ENCODE results near the gene COL4A2.

Gene COL4A2

GRCh38 chr13:110458017-110458416 is 150.9 kb downstream of the COL4A2 start:
- Histone ChIP-seq H3K36me3 (no peaks in the 10 kb centered on the region), H3K9me3 (replicated peaks in 1 of 11) (no peaks in the 10 kb centered on the region; a peak in 1 of 22 replicates), H4K20me1 (peaks cover 0 to 4% (median 0%) of the 10 kb centered on the region in 11 experiments; a peak in 1 of 22 replicates), H3K4me2 (peak overlapping the region; percentile 0 to 61 (median 44); a peak in 20 of 22 replicates), H3K27ac (peak overlapping the region in 1 of 11 experiments; percentile 34; a peak in 1 of 22 replicates), H3K27me3 (no peaks in the 10 kb centered on the region), H3K4me1 (peaks cover 29 to 62% (median 43%) of the 10 kb centered on the region in 10 experiments; a peak in 19 of 20 replicates), H3K9ac (no peak overlapping the region), H3K4me3 (no peak overlapping the region)
- no peak for TF ChIP-seq Cebpa-rat (IDR thresholded peaks at IDR 0.05)

GRCh38 chr13:110458594-110459365 is 151.7 kb downstream of the COL4A2 start:
- peak overlapping the region in 8 of 11 experiments; percentile 16 to 57 (median 44); a peak in 11 of 22 replicates for H3K4me2 ChIP-seq
- no peak overlapping the region for H3K27ac ChIP-seq

GRCh38 chr13:110462091-110462490 is 155.0 kb downstream of the COL4A2 start:
- no peak for TF ChIP-seq Cebpa-rat (IDR thresholded peaks at IDR 0.05)
- H3K27ac ChIP-seq: no peak overlapping the region; a peak in 1 of 22 replicates
- no peaks in the 10 kb centered on the region for H3K27me3 ChIP-seq
- H3K4me1 ChIP-seq: peaks cover 26 to 72% (median 45%) of the 10 kb centered on the region in 10 experiments
- H3K4me3 ChIP-seq: no peak overlapping the region
- no peaks in the 10 kb centered on the region; a peak in 1 of 22 replicates for H3K9me3 ChIP-seq (replicated peaks in 1 of 11)
- no peak overlapping the region for H3K9ac ChIP-seq
- H3K4me2 ChIP-seq: peak overlapping the region in 7 of 11 experiments; percentile 0 to 98 (median 44); a peak in 12 of 22 replicates
- peaks cover 0 to 4% (median 0%) of the 10 kb centered on the region in 11 experiments; a peak in 1 of 22 replicates for H4K20me1 ChIP-seq
- no peaks in the 10 kb centered on the region for H3K36me3 ChIP-seq

More at GRCh38 chr13:110458594-110459365, 151.7 kb downstream of the COL4A2 start:
- Histone ChIP-seq H3K4me1 (peaks cover 31 to 66% (median 43%) of the 10 kb centered on the region in 10 experiments), H3K9ac (no peak overlapping the region), H3K9me3 (replicated peaks in 1 of 11) (no peaks in the 10 kb centered on the region; a peak in 1 of 22 replicates), H3K4me3 (no peak overlapping the region), H3K36me3 (no peaks in the 10 kb centered on the region), H4K20me1 (peaks cover 0 to 4% (median 0%) of the 10 kb centered on the region in 11 experiments; a peak in 1 of 22 replicates), H3K27me3 (no peaks in the 10 kb centered on the region)
- TF ChIP-seq Cebpa-rat (IDR thresholded peaks at IDR 0.05): no peak

GRCh38 chr13:110463156-110463555 is 156.1 kb downstream of the COL4A2 start:
- TF ChIP-seq Cebpa-rat (IDR thresholded peaks at IDR 0.05): no peak
- H3K27me3 ChIP-seq: no peaks in the 10 kb centered on the region
- peaks cover 20 to 72% (median 41%) of the 10 kb centered on the region in 10 experiments for H3K4me1 ChIP-seq
- H4K20me1 ChIP-seq: peaks cover 0 to 4% (median 0%) of the 10 kb centered on the region in 11 experiments; a peak in 1 of 22 replicates
- no peak overlapping the region for H3K4me3 ChIP-seq
- no peaks in the 10 kb centered on the region; a peak in 1 of 22 replicates for H3K9me3 ChIP-seq (replicated peaks in 1 of 11)
- H3K4me2 ChIP-seq: peak overlapping the region in 3 of 11 experiments; percentile 38 to 98 (median 83); a peak in 5 of 22 replicates
- no peaks in the 10 kb centered on the region for H3K36me3 ChIP-seq
- H3K9ac ChIP-seq: no peak overlapping the region
- H3K27ac ChIP-seq: peak overlapping the region in 2 of 11 experiments; percentile 74 to 78; a peak in 3 of 22 replicates

- Histone ChIP-seq H3K4me3 (no peak overlapping the region), H3K9me3 (replicated peaks in 1 of 11) (no peaks in the 10 kb centered on the region; a peak in 1 of 22 replicates), H4K20me1 (peaks cover 0 to 4% (median 0%) of the 10 kb centered on the region in 11 experiments; a peak in 1 of 22 replicates), H3K4me1 (peaks cover 18 to 79% (median 38%) of the 10 kb centered on the region in 10 experiments), H3K36me3 (no peaks in the 10 kb centered on the region), H3K4me2 (peak overlapping the region in 8 of 11 experiments; percentile 11 to 98 (median 26); a peak in 11 of 22 replicates), H3K9ac (peak overlapping the region in 1 of 11 experiments; percentile 56; a peak in 1 of 22 replicates), H3K27me3 (no peaks in the 10 kb centered on the region), H3K27ac (peak overlapping the region in 3 of 11 experiments; percentile 20 to 78 (median 74); a peak in 5 of 22 replicates)
- TF ChIP-seq Cebpa-rat (IDR thresholded peaks at IDR 0.05): no peak
Observed at GRCh38 chr13:110463871-110464510, 156.9 kb downstream of the COL4A2 start.

GRCh38 chr13:110464556-110465333 is 157.7 kb downstream of the COL4A2 start:
- Histone ChIP-seq H3K36me3 (no peaks in the 10 kb centered on the region), H3K27ac (peak overlapping the region in 3 of 11 experiments; percentile 20 to 78 (median 74); a peak in 6 of 22 replicates)
- no peak for TF ChIP-seq Cebpa-rat (IDR thresholded peaks at IDR 0.05)

GRCh38 chr13:110465696-110466095 is 158.6 kb downstream of the COL4A2 start:
- peak overlapping the region in 1 of 11 experiments; percentile 2; a peak in 1 of 22 replicates for H3K9ac ChIP-seq
- H3K36me3 ChIP-seq: no peaks in the 10 kb centered on the region
- H3K27ac ChIP-seq: no peak overlapping the region
- no peaks in the 10 kb centered on the region for H3K27me3 ChIP-seq
- H3K4me1 ChIP-seq: peaks cover 32 to 96% (median 54%) of the 10 kb centered on the region in 10 experiments
- no peak overlapping the region for H3K4me3 ChIP-seq
- H4K20me1 ChIP-seq: peaks cover 0 to 4% (median 0%) of the 10 kb centered on the region in 11 experiments; a peak in 1 of 22 replicates
- peak overlapping the region in 2 of 11 experiments; percentile 83 to 98; a peak in 5 of 22 replicates for H3K4me2 ChIP-seq
- H3K9me3 ChIP-seq (replicated peaks in 1 of 11): no peaks in the 10 kb centered on the region; a peak in 1 of 22 replicates
- TF ChIP-seq Cebpa-rat (IDR thresholded peaks at IDR 0.05): no peak

More at GRCh38 chr13:110464556-110465333, 157.7 kb downstream of the COL4A2 start:
- no peaks in the 10 kb centered on the region; a peak in 1 of 22 replicates for H3K9me3 ChIP-seq (replicated peaks in 1 of 11)
- H3K4me2 ChIP-seq: peak overlapping the region in 8 of 11 experiments; percentile 11 to 98 (median 26); a peak in 11 of 22 replicates
- H4K20me1 ChIP-seq: peaks cover 0 to 4% (median 0%) of the 10 kb centered on the region in 11 experiments; a peak in 1 of 22 replicates
- H3K27me3 ChIP-seq: no peaks in the 10 kb centered on the region
- H3K4me3 ChIP-seq: no peak overlapping the region
- peaks cover 23 to 87% (median 44%) of the 10 kb centered on the region in 10 experiments; a peak in 19 of 20 replicates for H3K4me1 ChIP-seq
- H3K9ac ChIP-seq: peak overlapping the region in 1 of 11 experiments; percentile 56; a peak in 2 of 22 replicates
